Effector memory CD4-positive, alpha-beta T cell (primary cell): Measurements from ENCODE around the gene EIF2B4.
A peak's percentile ranks its signal among the peaks of the same experiment; 100 is the strongest.
"Not testable (repeated sequence)": the region's sequence is repeated elsewhere in the genome, so short reads cannot be mapped to it uniquely, and the experiment has no call there.

Experiments used
- DNase-seq, 3 donors: peaks; one replicate each; pipeline ENCODE4 v3.0.0-alpha.2; 2020
- H3K27ac ChIP-seq: 2 replicates; pipeline ENCODE4 v1.7.0; 2013; ENCODE audit warnings: mild to moderate bottlenecking, low read length, moderate library complexity; ENCODE audit not compliant: insufficient read depth, poor library complexity, severe bottlenecking
- H3K27me3 ChIP-seq: replicated peaks from 2 replicates; pipeline ENCODE4 v1.7.0; 2013; ENCODE audit warnings: mild to moderate bottlenecking, low read length; ENCODE audit not compliant: insufficient read depth, control insufficient read depth, poor library complexity, severe bottlenecking
- H3K36me3 ChIP-seq: 2 replicates; pipeline ENCODE4 v1.7.0; 2013; ENCODE audit warnings: mild to moderate bottlenecking, low read length, moderate library complexity; ENCODE audit not compliant: control insufficient read depth, insufficient read depth
- H3K4me1 ChIP-seq: 2 replicates; pipeline ENCODE4 v1.7.0; 2013; ENCODE audit warnings: low read length, mild to moderate bottlenecking; ENCODE audit not compliant: control insufficient read depth, insufficient read depth, poor library complexity, severe bottlenecking
- H3K4me3 ChIP-seq: 2 replicates; pipeline ENCODE4 v1.7.0; 2013; ENCODE audit warnings: low read length, low read depth, mild to moderate bottlenecking; ENCODE audit not compliant: insufficient read depth, poor library complexity, severe bottlenecking
- H3K9me3 ChIP-seq: 2 replicates; pipeline ENCODE4 v1.7.0; 2013; ENCODE audit warnings: mild to moderate bottlenecking, low read length, moderate library complexity; ENCODE audit not compliant: control insufficient read depth

The EIF2B4 gene

GRCh38 chr2:27362678-27363420, 7.3 kb downstream of the EIF2B4 start:
- no peaks in the 10 kb centered on the region for H3K9me3 ChIP-seq
- no peaks in the 10 kb centered on the region for H3K27me3 ChIP-seq
- no peak for DNase-seq
- H3K4me1 ChIP-seq: peaks cover under 1% of the 10 kb centered on the region
- peaks cover 39% of the 10 kb centered on the region for H3K36me3 ChIP-seq
- H3K27ac ChIP-seq: no peak overlapping the region
- no peak overlapping the region for H3K4me3 ChIP-seq

- peak; percentile 85 to 90 (median 89) for DNase-seq
- Histone ChIP-seq H3K4me3 (peak within 1 kb of the TSS; percentile 87), H3K9me3 (no peaks in the 10 kb centered on the region)
These were observed 13.6 kb downstream of the EIF2B4 start, which contains the start of gene GTF3C2 for GRCh38 chr2:27356382-27357181. GTF3C2 (minus strand) TSS chr2:27356764; CDS start chr2:27343554, 13,210 bp downstream.

DNA sequence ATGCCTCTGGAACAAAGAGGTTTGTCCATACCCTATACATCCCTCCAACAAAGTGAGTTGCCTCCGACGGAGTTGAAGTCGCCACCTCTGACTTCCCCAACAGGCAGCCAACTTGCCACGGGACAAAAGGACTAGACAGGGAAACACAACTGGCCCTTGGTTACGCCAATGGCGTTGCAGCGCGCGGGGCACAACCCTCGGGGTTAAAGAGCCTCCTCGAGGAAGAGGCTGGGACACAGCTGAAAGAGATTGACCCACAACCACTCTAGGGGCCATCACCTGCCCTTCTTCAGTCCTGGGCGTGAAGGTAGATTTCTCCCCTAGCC, 14.1 kb downstream of the EIF2B4 start:
- Histone ChIP-seq H3K36me3 (no peaks in the 10 kb centered on the region), H3K4me1 (peaks cover 24% of the 10 kb centered on the region), H3K4me3 (peak overlapping the region; percentile 87), H3K27me3 (no peaks in the 10 kb centered on the region), H3K27ac (peak overlapping the region; percentile 92), H3K9me3 (no peaks in the 10 kb centered on the region)
- peak in 1 of 3 donors; percentile 23 for DNase-seq

More at GRCh38 chr2:27356382-27357181, 13.6 kb downstream of the EIF2B4 start, which contains the start of gene GTF3C2:
- Histone ChIP-seq H3K4me1 (peaks cover 24% of the 10 kb centered on the region), H3K27me3 (no peaks in the 10 kb centered on the region), H3K27ac (peak within 1 kb of the TSS; percentile 92), H3K36me3 (no peaks in the 10 kb centered on the region)

GRCh38 chr2:27354597-27354927, 15.6 kb downstream of the EIF2B4 start:
- peaks cover 5% of the 10 kb centered on the region for H3K36me3 ChIP-seq
- H3K27me3 ChIP-seq: no peaks in the 10 kb centered on the region
- no peak for DNase-seq
- peaks cover 24% of the 10 kb centered on the region for H3K4me1 ChIP-seq
- H3K4me3 ChIP-seq: no peak overlapping the region
- no peak overlapping the region for H3K27ac ChIP-seq
- no peaks in the 10 kb centered on the region for H3K9me3 ChIP-seq

GRCh38 chr2:27353762-27354596, 16.2 kb downstream of the EIF2B4 start:
- Histone ChIP-seq H3K36me3 (peaks cover 5% of the 10 kb centered on the region), H3K4me1 (peaks cover 24% of the 10 kb centered on the region), H3K9me3 (no peaks in the 10 kb centered on the region), H3K27ac (no peak overlapping the region), H3K27me3 (no peaks in the 10 kb centered on the region), H3K4me3 (no peak overlapping the region)
- DNase-seq: no peak

DNA sequence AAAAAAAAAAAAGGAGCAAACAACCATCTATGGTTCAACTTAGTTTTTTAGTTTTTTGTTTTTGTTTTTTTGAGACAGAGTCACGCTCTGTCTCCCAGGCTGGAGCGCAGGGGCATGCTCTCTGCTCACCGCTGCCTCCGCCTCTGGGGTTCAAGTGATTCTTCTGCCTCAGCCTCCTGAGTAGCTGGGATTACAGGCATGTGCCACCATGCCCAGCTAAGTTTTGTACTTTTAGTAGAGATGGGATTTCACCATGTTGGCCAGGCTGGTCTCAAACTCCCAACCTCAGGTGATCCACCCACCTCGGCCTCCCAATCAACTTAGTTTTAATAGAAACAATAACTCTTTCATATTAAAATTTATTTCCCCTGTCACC, 16.8 kb downstream of the EIF2B4 start:
- not testable (repeated sequence) for H3K9me3 ChIP-seq, H3K4me3 ChIP-seq, DNase-seq, H3K36me3 ChIP-seq, H3K27ac ChIP-seq, H3K27me3 ChIP-seq
- H3K4me1 ChIP-seq: peaks cover 24% of the 10 kb centered on the region

DNA sequence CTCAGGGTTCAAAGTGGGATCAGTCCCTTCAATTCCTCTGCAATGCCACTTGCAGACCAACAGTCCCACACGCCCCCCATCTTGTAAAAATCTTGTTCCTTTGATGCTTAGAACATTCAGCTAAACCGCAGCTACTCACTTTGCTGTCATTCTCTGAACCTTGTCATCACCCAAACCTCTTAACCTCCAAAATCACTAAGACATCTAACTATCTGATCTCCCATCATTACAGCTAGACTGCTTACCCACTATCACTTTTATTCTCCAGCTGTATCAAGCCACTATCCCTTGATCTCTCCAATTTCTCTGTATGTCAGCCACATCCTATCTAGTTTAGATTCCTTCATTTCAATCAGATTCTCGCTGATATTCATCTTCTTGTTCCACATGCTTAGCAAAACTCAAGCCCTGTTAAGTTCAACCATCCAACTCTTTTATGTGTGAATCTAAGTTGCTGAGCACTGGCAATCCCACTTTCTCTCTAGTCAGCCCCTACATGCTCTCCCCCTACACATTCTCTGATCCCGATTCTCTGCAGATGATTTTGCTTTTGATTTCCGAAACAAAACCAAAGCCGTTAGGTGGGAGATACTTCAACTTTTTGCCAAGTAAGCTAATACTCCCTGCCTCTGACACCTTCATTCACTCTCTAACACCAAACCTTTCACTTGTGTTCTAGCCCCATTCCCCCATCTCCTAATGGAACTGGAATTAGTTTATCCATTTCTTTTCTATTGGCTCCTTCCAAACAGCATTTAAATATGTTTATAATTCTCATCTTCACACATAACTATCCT, 18.1 kb downstream of the EIF2B4 start:
- Histone ChIP-seq H3K4me3 (no peak overlapping the region), H3K27ac (no peak overlapping the region)
- DNase-seq: no peak

GRCh38 chr2:27350106-27350693, 19.9 kb downstream of the EIF2B4 start:
- H3K27ac ChIP-seq: no peak overlapping the region
- H3K4me3 ChIP-seq: no peak overlapping the region
- DNase-seq: no peak
- no peaks in the 10 kb centered on the region for H3K27me3 ChIP-seq
- H3K36me3 ChIP-seq: peaks cover 9% of the 10 kb centered on the region
- peaks cover 11% of the 10 kb centered on the region for H3K4me1 ChIP-seq
- H3K9me3 ChIP-seq: no peaks in the 10 kb centered on the region

More for the DNA sequence above, 18.1 kb downstream of the EIF2B4 start:
- Histone ChIP-seq H3K9me3 (no peaks in the 10 kb centered on the region), H3K27me3 (no peaks in the 10 kb centered on the region), H3K4me1 (peaks cover 15% of the 10 kb centered on the region), H3K36me3 (peaks cover 6% of the 10 kb centered on the region)

DNA sequence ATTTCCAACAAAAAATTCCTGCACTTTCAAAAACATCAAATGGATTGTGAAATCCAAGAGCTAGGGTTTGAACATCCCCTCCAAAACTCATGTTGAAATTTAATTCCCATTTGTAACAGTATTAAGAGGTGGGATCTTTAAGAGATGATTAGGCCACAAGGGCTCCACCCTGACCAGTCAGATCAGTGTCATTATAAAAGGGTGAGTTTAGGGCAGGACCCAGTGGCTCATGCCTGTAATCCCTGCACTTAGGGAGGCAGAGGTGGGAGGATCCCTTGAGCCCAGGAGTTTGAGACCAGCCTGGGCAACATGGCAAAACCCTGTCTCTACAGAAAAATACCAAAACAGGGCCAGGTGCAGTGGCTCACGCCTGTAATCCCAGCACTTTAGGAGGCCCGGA, 22.5 kb downstream of the EIF2B4 start:
- H3K27ac ChIP-seq: no peak overlapping the region
- H3K4me3 ChIP-seq: no peak overlapping the region
- H3K36me3 ChIP-seq: peaks cover 20% of the 10 kb centered on the region
- no peaks in the 10 kb centered on the region for H3K9me3 ChIP-seq
- no peak for DNase-seq
- H3K4me1 ChIP-seq: peaks cover 7% of the 10 kb centered on the region
- no peaks in the 10 kb centered on the region for H3K27me3 ChIP-seq
